BLaER1 (cell line): ENCODE measurements around the gene FBXO28.
A peak's percentile ranks its signal among the peaks of the same experiment; 100 is the strongest.
"Not testable (repeated sequence)": the region's sequence is repeated elsewhere in the genome, so short reads cannot be mapped to it uniquely, and the experiment has no call there.

ENCODE experiments used
- H3K27ac ChIP-seq: shearing (Covaris generic); formaldehyde crosslinking; 2 replicates; pipeline ENCODE4 v1.8.1; 2022
- H3K27me3 ChIP-seq: shearing (Covaris generic); formaldehyde crosslinking; 2 replicates; pipeline ENCODE4 v1.8.1; 2022
- H3K36me3 ChIP-seq: shearing (Covaris generic); formaldehyde crosslinking; 2 replicates; pipeline ENCODE4 v1.8.1; 2022
- H3K4me1 ChIP-seq: shearing (Covaris generic); formaldehyde crosslinking; 2 replicates; pipeline ENCODE4 v1.8.1; 2022
- H3K4me2 ChIP-seq: shearing (Covaris generic); formaldehyde crosslinking; 2 replicates; pipeline ENCODE4 v1.8.1; 2022
- H3K4me3 ChIP-seq: shearing (Covaris generic); formaldehyde crosslinking; 2 replicates; pipeline ENCODE4 v1.8.1; 2022
- H3K9ac ChIP-seq: shearing (Covaris generic); formaldehyde crosslinking; 2 replicates; pipeline ENCODE4 v1.8.1; 2022
- H3K9me3 ChIP-seq: shearing (Covaris generic); formaldehyde crosslinking; 2 replicates; pipeline ENCODE4 v1.8.1; 2022
- H4K20me1 ChIP-seq: shearing (Covaris generic); formaldehyde crosslinking; 2 replicates; pipeline ENCODE4 v1.8.1; 2022
- Cebpa-rat ChIP-seq: shearing (Covaris generic); IDR thresholded peaks from 2 replicates; pipeline ENCODE4 v1.8.1; 2022

FBXO28 gene

DNA sequence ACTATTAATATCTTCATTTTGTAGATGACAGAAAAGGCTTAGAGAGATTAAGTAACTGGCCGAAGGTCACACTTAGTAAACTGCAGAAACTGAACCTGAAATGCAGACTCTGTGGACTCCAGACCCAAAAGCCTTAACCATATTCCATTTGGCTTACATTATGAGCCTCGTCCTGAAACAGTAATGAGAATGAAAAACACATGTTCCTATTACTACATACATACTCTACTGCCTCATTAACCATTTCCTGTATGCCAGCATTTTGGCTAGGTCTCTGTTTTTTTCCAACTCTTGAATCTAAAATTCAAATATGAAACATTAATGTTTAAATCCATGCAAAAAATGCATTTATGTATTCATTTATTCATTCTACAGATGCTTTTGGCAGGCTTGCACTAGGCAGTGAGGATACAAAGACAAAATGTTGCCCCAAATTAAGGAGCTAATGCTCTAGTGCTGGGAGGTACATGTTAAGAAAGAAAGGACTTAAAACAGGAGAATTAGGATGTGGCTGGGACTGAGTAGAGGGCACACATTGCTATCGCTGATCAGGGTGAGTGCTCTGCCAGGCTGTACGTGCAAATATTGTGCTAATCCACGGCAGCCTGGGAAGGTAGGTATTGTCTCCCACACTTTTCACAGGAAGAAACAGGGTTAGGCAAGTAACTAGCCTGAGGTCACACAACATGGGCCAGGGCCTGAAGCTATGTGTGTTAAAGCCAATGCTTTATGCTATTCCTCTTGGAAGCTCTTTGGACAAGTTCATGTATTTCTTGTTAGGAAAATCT, 83.1 kb downstream of the FBXO28 start:
- Histone ChIP-seq H4K20me1 (no peaks in the 10 kb centered on the region), H3K27ac (no peak overlapping the region), H3K4me3 (no peak overlapping the region), H3K9me3 (no peaks in the 10 kb centered on the region), H3K4me2 (no peak overlapping the region), H3K27me3 (no peaks in the 10 kb centered on the region), H3K4me1 (no peaks in the 10 kb centered on the region), H3K9ac (no peak overlapping the region), H3K36me3 (peaks cover 38% of the 10 kb centered on the region)
- no peak for TF ChIP-seq Cebpa-rat

GRCh38 chr1:224198572-224198971, 84.7 kb downstream of the FBXO28 start:
- Histone ChIP-seq H3K27ac (no peak overlapping the region), H3K27me3 (no peaks in the 10 kb centered on the region), H3K9ac (no peak overlapping the region), H3K4me2 (no peak overlapping the region), H3K4me1 (peaks cover 10% of the 10 kb centered on the region), H4K20me1 (no peaks in the 10 kb centered on the region), H3K36me3 (peaks cover 24% of the 10 kb centered on the region), H3K4me3 (no peak overlapping the region), H3K9me3 (no peaks in the 10 kb centered on the region)
- no peak for TF ChIP-seq Cebpa-rat

GRCh38 chr1:224199679-224200078, 85.8 kb downstream of the FBXO28 start:
- TF ChIP-seq Cebpa-rat, result no peak
- H3K27ac ChIP-seq, result no peak overlapping the region
- no peak overlapping the region for H3K4me3 ChIP-seq
- no peaks in the 10 kb centered on the region for H3K9me3 ChIP-seq
- no peak overlapping the region for H3K9ac ChIP-seq
- peaks cover 13% of the 10 kb centered on the region for H3K36me3 ChIP-seq
- no peaks in the 10 kb centered on the region for H3K27me3 ChIP-seq
- no peak overlapping the region for H3K4me2 ChIP-seq
- H4K20me1 ChIP-seq, result no peaks in the 10 kb centered on the region
- H3K4me1 ChIP-seq, result peaks cover 21% of the 10 kb centered on the region

DNA sequence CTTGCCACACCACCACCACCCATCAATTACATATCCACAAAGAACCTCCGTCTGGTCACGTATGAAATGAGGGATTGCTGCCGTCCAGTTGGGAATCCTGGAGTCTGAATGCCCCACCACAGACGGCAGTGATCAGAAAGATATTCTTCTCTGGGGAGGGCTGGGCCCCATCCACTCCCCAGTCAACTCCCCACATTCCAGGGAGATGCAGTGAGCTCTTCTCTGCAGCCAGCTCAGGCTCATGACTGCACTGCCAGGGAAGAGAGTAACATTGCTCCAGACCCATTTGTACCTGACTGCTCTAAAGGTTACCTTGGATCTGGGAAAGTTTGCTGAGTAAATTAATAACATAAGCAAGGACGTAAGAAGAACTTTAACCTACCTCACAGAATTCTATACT, 87.5 kb downstream of the FBXO28 start:
- TF ChIP-seq Cebpa-rat, result no peak
- no peak overlapping the region for H3K27ac ChIP-seq
- peaks cover 36% of the 10 kb centered on the region for H3K4me1 ChIP-seq

DNA sequence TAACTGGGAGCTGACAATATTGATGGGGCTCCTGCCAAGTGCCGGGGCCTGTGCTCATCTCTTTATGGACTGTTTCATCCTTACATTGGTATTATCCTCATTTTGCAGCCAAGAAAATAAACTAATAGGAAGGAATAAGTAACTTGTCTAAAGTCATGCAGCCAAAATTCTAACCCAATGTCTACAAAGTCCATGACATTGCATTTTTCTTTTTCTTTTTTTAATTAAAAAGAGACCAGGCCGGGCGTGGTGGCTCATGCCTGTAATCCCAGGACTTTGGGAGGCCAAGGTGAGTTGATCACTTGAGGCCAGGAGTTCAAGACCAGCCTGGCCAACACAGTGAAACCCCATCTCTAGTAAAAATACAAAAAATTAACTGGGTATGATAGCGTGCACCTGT, 87.9 kb downstream of the FBXO28 start:
- TF ChIP-seq Cebpa-rat, result no peak

More for the DNA sequence above, 87.5 kb downstream of the FBXO28 start:
- no peaks in the 10 kb centered on the region; the same call in 1 of the 2 replicates for H3K36me3 ChIP-seq
- H3K9ac ChIP-seq, result no peak overlapping the region
- no peak overlapping the region for H3K4me3 ChIP-seq
- H4K20me1 ChIP-seq, result no peaks in the 10 kb centered on the region
- H3K4me2 ChIP-seq, result no peak overlapping the region
- H3K9me3 ChIP-seq, result no peaks in the 10 kb centered on the region
- no peaks in the 10 kb centered on the region for H3K27me3 ChIP-seq

GRCh38 chr1:224203243-224204016, 89.5 kb downstream of the FBXO28 start:
- peaks cover 50% of the 10 kb centered on the region for H3K4me1 ChIP-seq
- no peak for TF ChIP-seq Cebpa-rat
- peak overlapping the region; percentile 87 for H3K4me2 ChIP-seq
- H3K9ac ChIP-seq, result peak overlapping the region; percentile 70
- H3K27me3 ChIP-seq, result no peaks in the 10 kb centered on the region
- no peaks in the 10 kb centered on the region for H3K36me3 ChIP-seq
- peak overlapping the region; percentile 71 for H3K27ac ChIP-seq
- H4K20me1 ChIP-seq, result no peaks in the 10 kb centered on the region
- H3K9me3 ChIP-seq, result no peaks in the 10 kb centered on the region
- H3K4me3 ChIP-seq, result no peak overlapping the region

More for the DNA sequence above, 87.9 kb downstream of the FBXO28 start:
- Histone ChIP-seq H3K4me3 (no peak overlapping the region), H3K27ac (no peak overlapping the region), H4K20me1 (no peaks in the 10 kb centered on the region), H3K4me2 (no peak overlapping the region), H3K9me3 (no peaks in the 10 kb centered on the region), H3K4me1 (peaks cover 41% of the 10 kb centered on the region), H3K36me3 (no peaks in the 10 kb centered on the region; the same call in 1 of the 2 replicates), H3K27me3 (no peaks in the 10 kb centered on the region), H3K9ac (no peak overlapping the region)

DNA sequence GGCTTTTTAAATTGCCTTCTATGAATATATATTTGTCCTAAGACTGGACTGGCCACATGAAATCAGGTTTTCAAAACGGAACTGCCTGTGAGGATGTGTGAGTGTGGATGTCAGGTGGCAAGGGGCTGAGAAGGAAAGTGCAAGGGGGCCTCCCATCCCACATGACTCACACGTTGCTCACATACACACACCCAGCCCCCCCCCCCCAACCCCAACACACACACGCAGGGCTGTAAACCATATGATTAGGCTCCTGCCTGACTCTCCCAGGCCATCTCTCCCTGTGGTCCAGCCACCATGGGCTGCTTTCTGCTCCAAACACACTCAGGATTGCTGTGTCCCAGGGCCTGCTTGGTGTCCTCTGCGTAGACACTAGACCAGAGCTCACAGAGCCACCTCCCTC, 91.5 kb downstream of the FBXO28 start:
- Histone ChIP-seq H3K36me3 (no peaks in the 10 kb centered on the region), H3K9ac (peak overlapping the region; percentile 21; the same call in 1 of the 2 replicates), H3K9me3 (no peaks in the 10 kb centered on the region), H4K20me1 (no peaks in the 10 kb centered on the region), H3K4me2 (peak overlapping the region; percentile 70), H3K27ac (peak overlapping the region; percentile 30; the same call in 1 of the 2 replicates), H3K4me1 (peaks cover 70% of the 10 kb centered on the region), H3K27me3 (no peaks in the 10 kb centered on the region), H3K4me3 (no peak overlapping the region)
- TF ChIP-seq Cebpa-rat, result no peak

DNA sequence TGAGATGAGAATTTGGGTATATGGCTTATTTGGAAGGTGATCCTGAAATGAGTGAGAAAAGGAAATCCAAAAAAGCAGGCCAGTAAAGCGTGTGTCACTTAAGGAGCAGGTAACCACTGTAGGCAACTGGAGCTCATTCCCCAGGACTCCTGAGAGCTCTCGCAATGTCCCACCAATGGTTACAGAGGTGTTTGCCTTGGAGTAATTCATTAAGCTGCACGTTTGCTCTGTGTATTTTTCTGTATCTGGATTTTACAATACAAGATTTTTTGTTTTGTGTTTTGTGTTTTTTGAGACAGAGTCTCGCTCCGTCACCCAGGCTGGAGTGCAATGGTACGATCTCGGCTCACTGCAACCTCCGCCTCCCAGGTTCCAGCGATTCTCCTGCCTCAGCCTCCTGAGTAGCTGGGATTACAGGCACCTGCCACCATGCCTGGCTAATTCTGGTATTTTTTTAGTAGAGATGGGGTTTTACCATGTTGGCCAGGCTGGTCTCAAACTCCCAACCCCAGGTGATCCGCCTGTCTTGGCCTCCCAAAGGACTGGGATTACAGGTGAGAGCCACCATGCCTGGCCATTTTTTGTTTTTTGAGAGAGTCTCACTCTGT, 92.1 kb downstream of the FBXO28 start:
- not testable (repeated sequence) for H4K20me1 ChIP-seq, H3K36me3 ChIP-seq, H3K27me3 ChIP-seq, H3K9me3 ChIP-seq, H3K4me3 ChIP-seq
- H3K4me1 ChIP-seq, result peaks cover 70% of the 10 kb centered on the region
- H3K4me2 ChIP-seq, result peak overlapping the region; percentile 70
- peak overlapping the region; percentile 30; the same call in 1 of the 2 replicates for H3K27ac ChIP-seq
- H3K9ac ChIP-seq, result peak overlapping the region; percentile 21; the same call in 1 of the 2 replicates

DNA sequence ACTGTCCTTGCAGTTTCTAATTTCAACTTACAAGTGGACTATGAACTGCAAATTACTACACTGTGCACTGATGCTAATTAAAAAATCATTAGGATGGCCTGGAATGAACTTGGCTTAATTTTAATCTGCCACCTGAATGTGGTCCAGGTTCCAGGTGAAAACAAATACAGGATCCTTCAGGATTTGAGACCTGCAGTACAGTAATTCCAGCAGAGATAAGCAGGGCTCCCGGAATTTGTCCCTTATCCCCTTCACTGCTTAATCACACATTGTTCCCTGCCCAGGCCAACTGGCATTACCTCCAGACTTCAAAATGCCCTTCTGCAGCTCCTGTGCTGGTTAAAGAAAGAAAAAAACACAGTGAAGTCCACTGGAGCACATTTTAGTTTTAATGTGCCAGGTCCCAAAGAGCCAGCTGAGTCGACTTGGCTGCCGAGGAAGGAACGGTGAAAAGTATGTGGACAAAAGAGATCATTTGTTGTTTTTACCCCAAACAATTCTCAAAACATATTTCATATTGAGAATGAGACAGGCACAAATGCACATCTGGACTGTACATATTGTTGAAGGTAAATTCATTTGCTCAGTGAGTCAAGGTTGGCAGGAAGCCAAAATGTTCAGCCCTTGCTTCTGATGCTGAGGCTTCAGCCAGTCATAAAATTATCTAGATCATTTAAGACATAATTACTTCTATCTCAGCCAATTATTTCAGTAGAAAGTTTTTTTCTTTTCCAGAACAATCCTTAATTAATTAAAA, 97.5 kb downstream of the FBXO28 start:
- Histone ChIP-seq H3K9me3 (no peaks in the 10 kb centered on the region), H4K20me1 (no peaks in the 10 kb centered on the region), H3K36me3 (no peaks in the 10 kb centered on the region), H3K9ac (no peak overlapping the region), H3K4me2 (no peak overlapping the region), H3K27me3 (no peaks in the 10 kb centered on the region), H3K4me1 (peaks cover 40% of the 10 kb centered on the region), H3K4me3 (no peak overlapping the region), H3K27ac (no peak overlapping the region)
- TF ChIP-seq Cebpa-rat, result no peak
